A549 treated with Hydrocortisone at 1 μM for 4 hours (cell line): ENCODE results near the gene SLC7A1. TPM values are rescaled to one million over a fixed set of nuclear protein-coding genes. Genes with fewer than 3 reads are reported as not detected.

ENCODE experiments used
- total RNA-seq: library from RNA; stranded (reverse); fragments of 200-300 nt; extraction: Qiagen RNA extraction; gene quantifications from 5 replicates; pipeline ENCODE4 v1.2.3, GENCODE V29; 2022

SLC7A1 gene
- total RNA-seq: 26.3 to 36.3 TPM (median 29.6 TPM) in 5 replicates

DNA sequence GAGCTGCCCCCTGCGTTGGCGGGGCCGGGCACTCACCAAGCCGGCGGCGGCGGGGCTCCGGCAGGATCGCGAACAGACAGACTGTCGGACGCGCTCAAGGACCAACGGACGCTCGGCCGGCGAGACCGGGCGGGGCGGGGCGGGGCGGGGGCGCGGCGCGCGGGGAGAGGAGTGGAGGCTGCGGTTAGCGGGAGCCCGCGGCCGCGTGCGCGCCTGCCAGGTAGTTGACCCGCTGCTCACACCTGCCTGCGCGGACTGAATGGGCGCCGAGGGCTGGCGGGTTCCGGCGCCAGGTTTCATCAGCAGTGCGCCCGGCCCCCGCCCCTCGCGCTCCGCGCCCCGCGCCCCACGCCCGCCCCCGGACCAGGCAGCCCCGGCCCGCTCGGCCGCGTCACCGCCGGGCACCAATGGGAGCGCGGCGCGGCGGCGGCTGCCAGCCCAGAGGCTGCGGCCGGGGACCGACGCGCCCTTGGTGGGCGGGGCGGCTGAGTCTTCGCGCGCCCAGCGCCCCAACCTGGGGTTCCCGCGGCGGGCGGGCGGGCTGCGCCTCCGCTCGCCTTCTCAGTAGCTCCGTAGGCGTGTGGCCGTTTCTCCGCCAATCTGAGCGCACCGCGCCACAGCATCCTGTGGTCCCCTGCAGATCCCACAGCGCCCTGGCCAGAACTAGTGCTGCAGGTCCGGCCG is at the start of gene SLC7A1:
Gene SLC7A1 (minus strand): TSS at position 309 of the 684 bp plus-strand sequence. CDS start 59,500 bp downstream, outside the sequence.

